H1 (cell line): Measurements from ENCODE around the gene PPRC1. TPM values are rescaled to one million over a fixed set of nuclear protein-coding genes. Genes with fewer than 3 reads are reported as not detected.

Experiments
- CHD1 ChIP-seq: IDR thresholded peaks from 2 replicates; pipeline ENCODE4 v1.6.1; 2012; ENCODE audit warnings: low read depth, low read length, improper control_type of control experiment
- NANOG ChIP-seq: IDR thresholded peaks from 2 replicates; pipeline ENCODE4 v1.6.1; 2011; ENCODE audit warnings: low read length, low read depth, mild to moderate bottlenecking, inconsistent platforms; ENCODE audit not compliant: insufficient read depth, poor library complexity, severe bottlenecking
- NRF1 ChIP-seq: IDR thresholded peaks from 2 replicates; pipeline ENCODE4 v1.6.1; 2011; ENCODE audit warnings: mild to moderate bottlenecking, low read depth, low read length, improper control_type of control experiment
- RXRA ChIP-seq: IDR thresholded peaks from 2 replicates; pipeline ENCODE4 v1.6.1; 2011; ENCODE audit warnings: low read depth, mild to moderate bottlenecking, low read length, moderate library complexity; ENCODE audit not compliant: insufficient read depth
- SIRT6 ChIP-seq: IDR thresholded peaks from one replicate; pipeline ENCODE4 v1.7.1; 2012; ENCODE audit warnings: low read length, inconsistent platforms
- SP1 ChIP-seq: IDR thresholded peaks from 2 replicates; pipeline ENCODE4 v1.6.1; 2011; ENCODE audit warnings: low read depth, low read length
- SRF ChIP-seq: IDR thresholded peaks from 2 replicates; pipeline ENCODE4 v1.6.1; 2011; ENCODE audit warnings: mild to moderate bottlenecking, low read depth, low read length, moderate library complexity
- polyA plus RNA-seq, 7 experiments: library from polyadenylated mRNA; depleted of rRNA in 3 of 7; stranded (reverse) in 5 of 7; unstranded in 2 of 7; fragments of >200 nt in 5 of 7; fragments of 200-250 nt in 2 of 7; gene quantifications; 1 replicate in 5 of 7; 2 replicates in 1 of 7; 4 replicates in 1 of 7; pipeline versions ENCODE4 v1.2.1 to v1.2.3, GENCODE V29; 2011 to 2013; ENCODE audit warnings: missing spikeins in 2 of 7, mixed read lengths in 2 of 7
- total RNA-seq: library from RNA; stranded (reverse); fragmentation: NEBNext Ultra II Directional; extraction: Animal tissue kit (Norgen Biotek cat#: 25700); gene quantifications from 2 replicates; pipeline ENCODE4 v1.2.1, GENCODE V29; 2021

PPRC1 gene
- total and polyA plus RNA-seq, 2 of the 8 experiments (the other 6 are each of a cell fraction or from before 2014, with no cell fraction given) = 46.5 to 88.4 TPM

GRCh38 chr10:102196893-102197292, 64.1 kb downstream of the PPRC1 start (continued):
- no peak for TF ChIP-seq NANOG
- TF ChIP-seq CHD1 = no peak
- no peak for TF ChIP-seq NRF1
- TF ChIP-seq SP1 = no peak
- TF ChIP-seq RXRA = no peak
- no peak for TF ChIP-seq SRF
- TF ChIP-seq SIRT6 = no peak
